OCI-LY3 (cell line): ENCODE data around the gene KDM1B.

ENCODE experiments used
- CTCF ChIP-seq: fragments of 200-600, 300-600 bp; sonication (generic); IDR thresholded peaks from 2 replicates; pipeline ENCODE4 v1.5.1; 2014; ENCODE audit warnings: antibody characterized with exemption, low read length, low read depth
- EZH2phosphoT487 ChIP-seq: fragments of 200-600 bp; shearing (Covaris generic); IDR thresholded peaks from 2 replicates; pipeline ENCODE4 v1.6.1; 2018; ENCODE audit warnings: antibody characterized with exemption, mixed run types, low read depth

- no peak for TF ChIP-seq CTCF
- TF ChIP-seq EZH2phosphoT487, result no peak
Measured at GRCh38 chr6:18264923-18265377, 109.7 kb downstream of the KDM1B start.
